GM19043 (cell line): ENCODE measurements around the gene CXorf58.

Experiments used
- ATAC-seq: cut with Tn5 transposase; IDR thresholded peaks from one replicate; pipeline ENCODE4 v1.9.1; 2021; ENCODE audit warnings: low read depth; ENCODE audit not compliant: unreplicated experiment

Gene CXorf58

GRCh38 chrX:23900220-23900797 is 7.5 kb upstream of the CXorf58 start:
- no peak for ATAC-seq

- ATAC-seq: no peak
Measured at GRCh38 chrX:23901060-23901459, 6.7 kb upstream of the CXorf58 start.

DNA sequence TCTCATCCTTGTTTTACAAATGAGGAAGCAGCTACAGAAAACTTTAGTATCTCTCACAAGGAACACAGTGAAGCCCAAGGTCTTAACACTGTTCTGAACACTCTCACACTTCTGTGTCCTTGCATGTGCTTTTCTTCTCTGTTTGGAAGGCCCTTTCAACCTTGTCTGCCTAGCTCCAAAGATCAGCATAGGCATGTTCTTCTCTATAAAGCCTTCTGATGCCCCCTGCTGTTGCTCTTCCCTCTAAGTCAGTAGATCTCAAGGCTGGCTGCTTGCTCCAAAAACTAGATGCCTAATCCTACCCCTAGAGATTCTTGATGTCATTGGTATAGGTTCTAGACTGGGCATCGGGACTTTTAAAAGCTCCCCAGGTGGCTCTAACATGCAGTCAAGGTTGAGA is 6.0 kb upstream of the CXorf58 start:
- peak; percentile 66 for ATAC-seq

DNA sequence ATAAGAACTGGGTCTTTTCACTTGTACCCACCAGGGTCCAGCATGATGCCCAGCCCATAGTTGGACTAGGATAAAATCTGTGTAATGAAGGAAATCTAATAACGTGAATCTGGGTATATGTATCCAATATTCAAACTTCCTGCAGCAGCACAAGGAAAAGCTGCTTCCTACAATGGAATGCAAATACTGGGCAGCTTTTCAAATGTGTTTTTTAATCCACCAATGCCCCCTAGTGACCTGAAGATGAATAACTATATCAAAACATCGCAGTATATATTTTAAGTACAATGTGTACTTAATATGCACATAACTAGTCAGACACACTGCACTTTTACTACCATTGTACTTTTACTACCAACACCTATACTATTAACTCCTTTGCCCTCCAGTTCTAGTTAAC is 5.4 kb upstream of the CXorf58 start:
- ATAC-seq: no peak

GRCh38 chrX:23904096-23904495 is 3.7 kb upstream of the CXorf58 start:
- ATAC-seq: no peak

DNA sequence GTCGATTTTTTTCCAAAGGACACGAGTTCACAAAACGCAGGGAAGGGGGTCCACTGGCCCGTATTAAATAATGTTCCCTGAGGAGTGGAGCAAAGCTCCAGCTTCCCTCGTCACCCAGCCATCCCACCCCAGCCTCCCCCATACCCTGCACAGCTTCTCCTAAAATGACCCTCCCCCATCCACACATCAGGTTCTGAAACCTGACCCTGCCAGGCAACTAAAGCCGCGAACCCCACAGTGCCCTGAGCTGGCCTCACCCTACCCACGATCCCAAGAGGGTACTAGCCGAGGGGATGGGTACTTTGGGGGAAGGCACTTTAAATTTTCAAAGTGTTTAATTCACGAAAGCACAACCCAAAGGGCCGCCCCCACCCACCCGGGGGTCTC is 702 bp upstream of the CXorf58 start:
- no peak for ATAC-seq

DNA sequence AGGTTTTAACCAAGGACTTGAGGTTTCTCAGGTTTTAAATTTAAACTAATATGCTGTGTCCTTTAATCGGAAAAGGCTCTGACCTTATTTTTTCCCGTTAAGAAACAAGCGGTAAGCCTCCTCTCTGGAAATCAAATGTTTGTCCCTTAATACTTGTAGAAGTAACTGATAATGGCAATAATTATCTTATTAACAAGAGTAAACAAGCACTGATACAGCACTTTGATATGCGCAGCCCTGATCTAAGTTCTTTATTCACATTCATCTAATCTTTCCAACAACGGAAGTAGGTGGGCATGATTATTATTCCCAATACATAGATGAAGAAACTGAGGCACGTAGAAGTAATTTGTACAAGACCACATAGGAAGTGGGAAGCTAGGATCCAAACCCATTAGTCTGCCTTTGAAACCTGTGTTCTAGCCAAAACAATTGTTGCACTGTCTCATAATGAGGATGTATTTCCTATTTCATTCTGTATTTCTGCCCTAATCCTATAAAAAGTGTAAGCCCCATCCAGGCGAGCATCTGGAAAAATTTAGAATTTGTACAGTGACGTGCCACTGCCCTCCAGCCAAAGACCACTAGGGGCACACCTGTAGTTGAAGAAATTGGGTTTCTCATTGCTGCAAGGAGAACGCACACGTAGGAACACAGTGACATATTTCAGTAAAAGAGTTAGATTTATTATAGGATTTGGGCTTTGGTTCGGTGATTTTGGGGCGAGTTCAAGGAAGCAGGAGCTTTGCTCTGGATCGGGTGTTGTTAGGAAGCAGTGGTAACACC is 606 bp downstream of the CXorf58 start:
- no peak for ATAC-seq

DNA sequence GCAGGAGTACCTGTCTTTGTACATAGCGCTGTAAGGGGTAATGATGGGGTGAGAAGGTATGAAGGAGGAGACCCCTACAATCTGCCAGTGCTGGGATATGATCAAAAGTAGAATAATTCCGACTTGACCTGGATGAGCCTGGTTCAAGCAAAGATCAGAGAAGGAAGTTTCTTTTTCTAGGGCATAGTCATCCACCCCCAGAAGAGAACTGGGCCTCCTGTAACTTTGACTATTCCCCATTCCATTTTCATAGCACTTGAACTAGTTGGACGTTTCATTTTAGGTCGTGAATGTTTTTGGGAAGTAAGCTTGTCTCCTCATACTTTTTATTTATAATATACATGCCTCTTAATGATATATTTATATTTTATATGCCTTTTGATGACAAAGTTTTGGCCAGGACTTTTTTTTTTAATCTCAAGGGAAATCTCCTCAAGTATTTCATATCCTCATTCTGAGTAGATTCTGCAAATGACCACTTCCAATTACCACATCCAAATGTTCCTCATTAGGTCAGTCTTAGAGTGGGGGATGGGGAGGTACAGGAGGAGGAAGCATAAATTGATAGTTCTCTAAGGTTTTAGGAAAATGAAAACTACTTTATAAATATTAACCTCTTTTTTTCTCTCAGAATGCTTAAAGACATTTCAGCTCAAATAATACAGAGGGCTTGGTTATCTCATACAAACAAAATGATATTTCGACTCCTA is 3.5 kb downstream of the CXorf58 start:
- no peak for ATAC-seq

DNA sequence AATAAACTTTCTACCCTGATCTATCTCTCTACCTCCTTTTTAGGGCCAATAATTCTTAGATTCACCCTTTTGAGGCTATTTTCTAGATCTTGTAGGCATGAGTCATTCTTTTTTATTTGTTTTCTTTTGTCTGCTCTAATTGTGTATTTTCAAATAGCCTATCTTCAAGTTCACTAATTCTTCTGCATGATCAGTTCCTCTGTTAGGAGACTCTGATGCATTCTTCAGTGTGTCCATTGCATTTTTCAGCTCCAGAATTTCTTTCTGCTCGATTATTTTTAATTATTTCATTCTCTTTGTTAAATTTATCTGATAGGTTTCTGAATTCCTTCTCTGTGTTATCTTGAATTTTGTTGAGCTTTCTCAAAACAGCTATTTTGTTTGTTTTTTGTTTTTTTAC is 11.3 kb downstream of the CXorf58 start:
- ATAC-seq: no peak

DNA sequence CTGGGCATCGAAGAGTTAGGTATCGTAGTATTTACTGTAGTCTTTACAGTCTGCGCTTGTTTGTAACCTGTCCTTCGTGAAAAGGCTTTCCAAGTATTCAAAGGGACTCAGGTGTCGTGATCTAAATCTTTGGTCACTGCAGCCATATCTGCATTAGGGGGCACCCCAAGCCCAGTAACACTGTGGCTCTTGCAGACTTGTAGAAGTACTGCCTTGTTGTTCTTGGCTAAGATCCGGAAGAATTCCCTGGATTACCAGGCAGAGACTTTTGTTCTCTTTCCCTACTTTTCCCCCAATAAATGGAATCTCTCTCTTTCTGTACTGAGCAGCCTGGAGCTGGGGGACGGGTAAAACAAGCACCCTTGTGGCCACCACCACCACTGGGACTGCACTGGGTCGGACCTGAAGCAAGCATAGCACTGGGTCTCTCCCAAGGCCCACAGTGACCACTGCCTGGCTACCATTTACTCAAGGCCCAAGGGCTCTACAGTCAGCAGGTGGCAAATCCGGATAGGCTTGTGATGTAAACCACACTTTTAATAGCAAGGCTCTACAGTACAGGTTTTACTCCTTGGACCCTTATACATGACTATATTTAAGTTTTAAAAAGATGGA is 12.0 kb downstream of the CXorf58 start:
- ATAC-seq: no peak

GRCh38 chrX:23926015-23926414 is 18.2 kb downstream of the CXorf58 start:
- no peak for ATAC-seq

GRCh38 chrX:23930894-23931604 is 23.2 kb downstream of the CXorf58 start:
- ATAC-seq: no peak

GRCh38 chrX:23932046-23932445 is 24.2 kb downstream of the CXorf58 start:
- ATAC-seq: no peak

DNA sequence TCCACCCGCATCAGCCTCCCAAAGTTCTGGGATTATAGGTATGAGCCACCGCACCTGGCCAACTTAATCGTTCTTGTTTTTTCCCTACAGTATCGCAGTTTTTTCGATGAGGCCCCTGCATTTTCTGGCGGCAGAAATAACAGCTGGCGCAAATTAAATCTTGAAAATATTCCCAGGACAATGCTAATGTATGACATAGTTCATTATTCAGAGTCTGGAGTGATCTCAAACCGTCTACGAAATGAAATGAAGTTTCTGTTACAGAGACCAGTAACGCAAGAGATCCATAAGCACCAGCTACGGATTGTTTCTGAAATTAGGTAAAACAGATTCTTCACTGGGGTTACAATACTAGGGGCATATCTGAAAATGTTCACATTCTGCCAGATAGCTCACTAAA is 27.3 kb downstream of the CXorf58 start:
- ATAC-seq: no peak

- ATAC-seq: no peak
Measured at GRCh38 chrX:23936180-23936579, 28.4 kb downstream of the CXorf58 start.

DNA sequence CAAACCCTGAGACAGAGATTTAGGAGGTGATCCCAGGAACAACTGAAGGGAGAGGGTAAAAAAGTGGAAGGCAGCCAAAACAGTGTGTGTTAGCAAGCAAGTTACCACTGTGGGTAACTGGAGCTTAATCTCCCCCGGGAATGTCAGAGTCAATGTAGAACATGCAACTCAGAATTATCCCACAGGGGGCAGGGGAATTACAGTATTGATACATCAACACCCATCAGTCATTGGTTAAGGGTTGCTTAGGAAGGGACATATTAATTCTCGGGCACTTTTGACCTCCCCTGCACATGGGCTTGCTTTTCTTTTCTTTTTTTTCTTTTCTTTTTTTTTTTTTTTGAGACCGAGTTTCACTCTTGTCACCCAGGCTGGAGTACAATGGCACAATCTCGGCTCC is 29.3 kb downstream of the CXorf58 start:
- ATAC-seq: no peak

DNA sequence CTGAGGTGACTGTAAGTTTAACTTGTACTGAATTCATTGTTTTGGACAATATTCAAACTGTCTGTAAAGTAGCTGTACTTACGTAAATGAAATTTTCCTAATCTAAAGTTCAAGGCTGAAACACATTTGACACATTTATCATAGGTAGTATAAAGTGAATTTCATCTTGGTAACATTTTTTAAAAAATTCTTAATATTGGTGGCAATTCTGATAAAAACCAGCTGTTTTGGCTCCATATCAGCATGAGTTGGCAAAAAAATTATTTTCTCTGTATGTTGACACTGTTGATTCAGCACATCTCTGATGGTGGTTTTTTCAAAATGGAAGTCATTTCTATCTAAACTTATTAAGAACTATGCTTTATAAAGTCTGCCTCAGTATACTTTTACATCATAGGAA is 30.9 kb downstream of the CXorf58 start:
- no peak for ATAC-seq

GRCh38 chrX:23939203-23939602 is 31.4 kb downstream of the CXorf58 start:
- no peak for ATAC-seq

- no peak for ATAC-seq
Measured at GRCh38 chrX:23944234-23944633, 36.4 kb downstream of the CXorf58 start.

- ATAC-seq: no peak
Measured at GRCh38 chrX:23945206-23945605, 37.4 kb downstream of the CXorf58 start.

GRCh38 chrX:23952391-23952790 is 44.6 kb downstream of the CXorf58 start:
- ATAC-seq: no peak
